Peyer's patch (tissue), 4 donors: ENCODE measurements around the gene RBM20. TPM values are rescaled to one million over a fixed set of nuclear protein-coding genes. Genes with fewer than 3 reads are reported as not detected.

Experiments
- DNase-seq, 3 donors: peaks; one replicate each; pipeline ENCODE4 v3.0.0-alpha.2; 2017 to 2019
- H3K27ac ChIP-seq, 4 donors: fragments of 200-600 bp; sonication (generic); one replicate each; pipeline ENCODE4 v1.5.1; 2016 to 2019
- H3K27me3 ChIP-seq, 2 donors: fragments of 200-600 bp; sonication (generic); one replicate each; pipeline ENCODE4 v1.5.1; 2019
- H3K36me3 ChIP-seq, 3 donors: fragments of 200-600 bp; sonication (generic); one replicate each; pipeline ENCODE4 v1.5.1; 2016 to 2019
- H3K4me1 ChIP-seq, 4 donors: fragments of 200-600 bp; sonication (generic); one replicate each; pipeline ENCODE4 v1.5.1; 2016 to 2019
- H3K4me3 ChIP-seq, 4 donors: fragments of 200-600 bp; sonication (generic); 1 replicate in 3 of 4; 2 replicates in 1 of 4; pipeline ENCODE4 v1.5.1; 2016 to 2019; ENCODE audit warnings: mild to moderate bottlenecking in 1 of 4
- H3K9me3 ChIP-seq, 4 donors: fragments of 200-600 bp; sonication (generic); one replicate each; pipeline ENCODE4 v1.5.1; 2016 to 2019; ENCODE audit warnings: mild to moderate bottlenecking in 1 of 4
- CTCF ChIP-seq, 6 experiments: fragments of 450-650 bp in 4 of 6; fragments of 200-600 bp in 2 of 6; sonication (generic) in 1 of 6; IDR thresholded peaks; one replicate each; pipeline ENCODE4 v1.5.1; 2017 to 2019; ENCODE audit warnings: antibody characterized with exemption in 6 of 6, mild to moderate bottlenecking in 3 of 6, moderate library complexity in 1 of 6
- POLR2A ChIP-seq, 2 donors: fragments of 450-650 bp; IDR thresholded peaks; one replicate each; pipeline ENCODE4 v1.5.1; 2017; ENCODE audit warnings: antibody characterized with exemption in 2 of 2, mild to moderate bottlenecking in 2 of 2, moderate library complexity in 2 of 2
- total RNA-seq, 4 donors: library from RNA; depleted of rRNA; stranded (reverse); fragments of >200 nt; gene quantifications; one replicate each; pipeline ENCODE4 v1.1.0, GENCODE V29; 2016

Gene RBM20
- total RNA-seq, 4 donors from 2014 or later, result 0.80 to 4.1 (median 1.2) TPM

GRCh38 chr10:110803239-110803749 is 159.2 kb downstream of the RBM20 start:
- no peak for DNase-seq
- peaks cover 0 to 24% (median 2%) of the 10 kb centered on the region in 4 donors for H3K4me1 ChIP-seq
- H3K4me3 ChIP-seq, result no peak overlapping the region
- no peaks in the 10 kb centered on the region for H3K9me3 ChIP-seq
- no peaks in the 10 kb centered on the region for H3K36me3 ChIP-seq
- TF ChIP-seq POLR2A (IDR thresholded peaks at IDR 0.05) (no peak), CTCF (IDR thresholded peaks at IDR 0.05) (no peak)
- H3K27ac ChIP-seq, result peak overlapping the region; percentile 46 to 73 (median 62)
- H3K27me3 ChIP-seq, result no peaks in the 10 kb centered on the region

GRCh38 chr10:110803830-110804338 is 159.7 kb downstream of the RBM20 start:
- H3K27ac ChIP-seq, result peak overlapping the region; percentile 33 to 73 (median 54)

GRCh38 chr10:110804376-110804775 is 160.2 kb downstream of the RBM20 start:
- no peak for DNase-seq
- H3K36me3 ChIP-seq, result no peaks in the 10 kb centered on the region
- no peaks in the 10 kb centered on the region for H3K9me3 ChIP-seq
- peak overlapping the region; percentile 33 to 73 (median 54) for H3K27ac ChIP-seq
- TF ChIP-seq CTCF (IDR thresholded peaks at IDR 0.05) (no peak), POLR2A (IDR thresholded peaks at IDR 0.05) (no peak)
- H3K4me1 ChIP-seq, result peaks cover 0 to 24% (median 2%) of the 10 kb centered on the region in 4 donors
- no peak overlapping the region for H3K4me3 ChIP-seq
- no peaks in the 10 kb centered on the region for H3K27me3 ChIP-seq

More at GRCh38 chr10:110803830-110804338, 159.7 kb downstream of the RBM20 start:
- Histone ChIP-seq H3K4me1 (peaks cover 0 to 24% (median 2%) of the 10 kb centered on the region in 4 donors), H3K4me3 (no peak overlapping the region), H3K36me3 (no peaks in the 10 kb centered on the region), H3K27me3 (no peaks in the 10 kb centered on the region), H3K9me3 (no peaks in the 10 kb centered on the region)
- TF ChIP-seq POLR2A (IDR thresholded peaks at IDR 0.05), result no peak
- TF ChIP-seq CTCF (IDR thresholded peaks at IDR 0.05), result peak; percentile 51 to 76 (median 66)
- peak; percentile 60 to 83 (median 64) for DNase-seq

- Histone ChIP-seq H3K9me3 (no peaks in the 10 kb centered on the region), H3K4me1 (peaks cover 0 to 24% (median 2%) of the 10 kb centered on the region in 4 donors), H3K4me3 (no peak overlapping the region), H3K27me3 (no peaks in the 10 kb centered on the region), H3K36me3 (no peaks in the 10 kb centered on the region), H3K27ac (peak overlapping the region in 1 of 4 donors; percentile 13)
- TF ChIP-seq POLR2A (IDR thresholded peaks at IDR 0.05) (no peak), CTCF (IDR thresholded peaks at IDR 0.05) (no peak)
- no peak for DNase-seq
Measured at GRCh38 chr10:110805292-110805691, 161.2 kb downstream of the RBM20 start.

GRCh38 chr10:110806335-110806734 is 162.2 kb downstream of the RBM20 start:
- Histone ChIP-seq H3K4me3 (no peak overlapping the region), H3K36me3 (no peaks in the 10 kb centered on the region), H3K27me3 (no peaks in the 10 kb centered on the region), H3K9me3 (no peaks in the 10 kb centered on the region), H3K27ac (no peak overlapping the region), H3K4me1 (peaks cover 0 to 24% (median 2%) of the 10 kb centered on the region in 4 donors)
- TF ChIP-seq CTCF (IDR thresholded peaks at IDR 0.05) (no peak), POLR2A (IDR thresholded peaks at IDR 0.05) (no peak)
- DNase-seq, result no peak
